CD14-positive monocyte (primary cell): ENCODE data around the gene MRRF. TPM values are rescaled to one million over a fixed set of nuclear protein-coding genes. Genes with fewer than 3 reads are reported as not detected.

ENCODE experiments used
- DNase-seq, 3 donors: peaks; one replicate each; pipeline ENCODE4 v3.0.0-alpha.2; 2011 to 2022
- H2AFZ ChIP-seq: 2 replicates; pipeline ENCODE4 v1.6.0; 2012; ENCODE audit warnings: mild to moderate bottlenecking, low read depth, low read length, inconsistent platforms; ENCODE audit not compliant: insufficient read depth, poor library complexity, severe bottlenecking
- H3K27ac ChIP-seq, 2 donors: 1 replicate in 1 of 2; 2 replicates in 1 of 2; pipeline ENCODE4 v1.5.1; 2012 to 2013; ENCODE audit warnings: low read length in 2 of 2, control low read depth in 1 of 2, inconsistent platforms in 1 of 2, low read depth in 1 of 2, mild to moderate bottlenecking in 1 of 2
- H3K27me3 ChIP-seq, 2 donors: one replicate each; pipeline versions ENCODE4 v1.6.0 to v1.6.1; 2011 to 2013; ENCODE audit warnings: low read length in 2 of 2; ENCODE audit not compliant: control insufficient read depth in 2 of 2, insufficient read depth in 2 of 2
- H3K36me3 ChIP-seq, 2 donors: replicated peaks in 1 of 2; 1 replicate in 1 of 2; 2 replicates in 1 of 2; pipeline versions ENCODE4 v1.5.1 to v1.6.1; 2012 to 2013; ENCODE audit warnings: low read length in 2 of 2, control low read depth in 1 of 2, inconsistent platforms in 1 of 2, mild to moderate bottlenecking in 1 of 2; ENCODE audit not compliant: insufficient read depth in 2 of 2, control insufficient read depth in 1 of 2
- H3K4me1 ChIP-seq, 2 donors: 1 replicate in 1 of 2; 2 replicates in 1 of 2; pipeline versions ENCODE4 v1.5.1 to v1.6.1; 2012 to 2013; ENCODE audit warnings: low read length in 2 of 2, control low read depth in 1 of 2, inconsistent platforms in 1 of 2, mild to moderate bottlenecking in 1 of 2, moderate library complexity in 1 of 2; ENCODE audit not compliant: insufficient read depth in 2 of 2, control insufficient read depth in 1 of 2
- H3K4me2 ChIP-seq: replicated peaks from 2 replicates; pipeline ENCODE3; 2012; ENCODE audit warnings: low read length, moderate library complexity, mild to moderate bottlenecking; ENCODE audit not compliant: poor library complexity, severe bottlenecking; ENCODE audit errors: extremely low read depth
- H3K4me3 ChIP-seq, 3 experiments: fragments of 200-600 bp in 1 of 3; sonication (generic) in 1 of 3; replicated peaks in 1 of 3; 1 replicate in 2 of 3; 2 replicates in 1 of 3; pipeline ENCODE4 v1.5.1; 2011 to 2013; ENCODE audit warnings: low read length in 3 of 3, mild to moderate bottlenecking in 3 of 3, control low read depth in 2 of 3, low read depth in 2 of 3, inconsistent platforms in 1 of 3, moderate library complexity in 1 of 3
- H3K79me2 ChIP-seq: 2 replicates; pipeline ENCODE4 v1.6.0; 2012; ENCODE audit warnings: mild to moderate bottlenecking, control low read depth, inconsistent platforms, low read length, moderate library complexity; ENCODE audit not compliant: insufficient read depth
- H3K9ac ChIP-seq: 2 replicates; pipeline ENCODE4 v1.6.0; 2017; ENCODE audit warnings: low read length, mild to moderate bottlenecking; ENCODE audit not compliant: insufficient read depth, poor library complexity, severe bottlenecking
- H3K9me3 ChIP-seq, 2 donors: replicated peaks in 1 of 2; 1 replicate in 1 of 2; 2 replicates in 1 of 2; pipeline versions ENCODE4 v1.5.1 to v1.6.1; 2012 to 2013; ENCODE audit warnings: low read length in 2 of 2, control low read depth in 1 of 2; ENCODE audit not compliant: control insufficient read depth in 1 of 2, insufficient read depth in 1 of 2
- H4K20me1 ChIP-seq: 2 replicates; pipeline ENCODE4 v1.6.0; 2012; ENCODE audit warnings: mild to moderate bottlenecking, low read length, control low read depth, moderate library complexity; ENCODE audit not compliant: insufficient read depth
- H3K27ac Mint-ChIP-seq, 7 donors: one replicate each; pipeline ENCODE4 v1.8.0; 2020; ENCODE audit warnings: mild to moderate bottlenecking in 7 of 7, mixed read lengths in 7 of 7, moderate library complexity in 6 of 7, inconsistent platforms in 2 of 7
- H3K27me3 Mint-ChIP-seq, 3 donors: one replicate each; pipeline ENCODE4 v1.8.0; 2021 to 2022; ENCODE audit warnings: low read depth in 3 of 3, mild to moderate bottlenecking in 3 of 3, mixed read lengths in 3 of 3, moderate library complexity in 3 of 3, inconsistent platforms in 1 of 3
- H3K36me3 Mint-ChIP-seq, 2 donors: one replicate each; pipeline ENCODE4 v1.8.0; 2020; ENCODE audit warnings: mixed read lengths in 2 of 2, inconsistent platforms in 1 of 2, mild to moderate bottlenecking in 1 of 2
- H3K4me1 Mint-ChIP-seq: one replicate; pipeline ENCODE4 v1.8.0; 2020; ENCODE audit warnings: mild to moderate bottlenecking, mixed read lengths
- H3K4me3 Mint-ChIP-seq, 2 donors: one replicate each; pipeline ENCODE4 v1.8.0; 2020; ENCODE audit warnings: mild to moderate bottlenecking in 2 of 2, mixed read lengths in 2 of 2, moderate library complexity in 1 of 2
- H3K9me3 Mint-ChIP-seq, 7 donors: one replicate each; pipeline ENCODE4 v1.8.0; 2020 to 2022; ENCODE audit warnings: mixed read lengths in 7 of 7, mild to moderate bottlenecking in 6 of 7, moderate library complexity in 6 of 7, inconsistent platforms in 2 of 7
- CTCF ChIP-seq: fragments of 200-600 bp; IDR thresholded peaks from one replicate; pipeline ENCODE4 v1.8.0; 2022; ENCODE audit warnings: antibody characterized with exemption, mild to moderate bottlenecking
- WGBS: methylation state at CpG from one replicate; pipeline ENCODE4 v1.1.5; 2013; ENCODE audit warnings: missing lambda C conversion rate; ENCODE audit not compliant: insufficient coverage; 5-methylcytosine and 5-hydroxymethylcytosine counted together
- intact Hi-C, 2 donors: fragments of 100-400 bp; cut with micrococcal nuclease; formaldehyde crosslinking; loops; one replicate each; pipeline versions ENCODE4 v1.15.0 to v1.15.1; 2023
- polyA plus RNA-seq, 3 donors: library from polyadenylated mRNA; depleted of rRNA in 1 of 3; unstranded in 2 of 3; stranded (reverse) in 1 of 3; fragments of 300-500 nt in 2 of 3; fragments of >200 nt in 1 of 3; fragmentation: Illumina TruSeq in 2 of 3; gene quantifications; 1 replicate in 2 of 3; 2 replicates in 1 of 3; pipeline ENCODE4 v1.2.3, GENCODE V29; 2012 to 2021

Gene MRRF
- polyA plus RNA-seq, 3 donors, result 16.0 to 34.4 (median 16.2) TPM

DNA sequence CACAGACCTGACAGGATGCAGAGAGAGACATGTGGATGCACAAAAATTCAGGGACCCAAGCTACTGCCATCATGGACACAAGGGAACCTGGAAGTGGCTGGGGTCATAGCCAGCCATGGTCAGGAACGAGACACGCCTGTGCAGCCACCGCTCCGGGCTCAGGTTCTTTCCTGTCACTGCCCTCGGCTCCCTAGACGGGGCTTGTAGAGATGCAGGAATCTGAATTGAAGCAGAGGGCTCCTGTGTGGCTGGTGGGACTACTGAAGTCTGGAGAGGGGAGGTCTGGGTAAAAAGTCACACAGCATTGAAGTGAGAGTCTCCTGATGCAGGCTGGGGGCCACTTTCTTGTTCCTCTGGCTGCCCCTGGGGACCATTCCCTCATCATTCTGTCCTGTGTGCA is 73.9 kb downstream of the MRRF start:
- Mint-ChIP-seq H3K4me1 (no peaks in the 10 kb centered on the region), H3K27me3 (peaks cover 0 to 9% (median 0%) of the 10 kb centered on the region in 3 donors), H3K27ac (peak overlapping the region in 1 of 7 donors; percentile 4), H3K4me3 (no peak overlapping the region), H3K36me3 (no peaks in the 10 kb centered on the region), H3K9me3 (no peaks in the 10 kb centered on the region)
- no peaks in the 10 kb centered on the region for H3K79me2 ChIP-seq
- no peak overlapping the region for H3K4me3 ChIP-seq
- DNase-seq, result no peak
- no peak overlapping the region for H3K27ac ChIP-seq
- H3K4me1 ChIP-seq, result no peaks in the 10 kb centered on the region
- WGBS, result 97% methylated on average over 4 of the region's 6 CpGs
- no peaks in the 10 kb centered on the region for H3K27me3 ChIP-seq
- H4K20me1 ChIP-seq, result no peaks in the 10 kb centered on the region
- intact Hi-C loops, result no loop called here
- no peak overlapping the region for H3K4me2 ChIP-seq
- no peak for TF ChIP-seq CTCF
- H3K36me3 ChIP-seq, result no peaks in the 10 kb centered on the region
- H3K9ac ChIP-seq, result no peak overlapping the region
- H3K9me3 ChIP-seq, result no peaks in the 10 kb centered on the region
- H2AFZ ChIP-seq, result no peak overlapping the region

DNA sequence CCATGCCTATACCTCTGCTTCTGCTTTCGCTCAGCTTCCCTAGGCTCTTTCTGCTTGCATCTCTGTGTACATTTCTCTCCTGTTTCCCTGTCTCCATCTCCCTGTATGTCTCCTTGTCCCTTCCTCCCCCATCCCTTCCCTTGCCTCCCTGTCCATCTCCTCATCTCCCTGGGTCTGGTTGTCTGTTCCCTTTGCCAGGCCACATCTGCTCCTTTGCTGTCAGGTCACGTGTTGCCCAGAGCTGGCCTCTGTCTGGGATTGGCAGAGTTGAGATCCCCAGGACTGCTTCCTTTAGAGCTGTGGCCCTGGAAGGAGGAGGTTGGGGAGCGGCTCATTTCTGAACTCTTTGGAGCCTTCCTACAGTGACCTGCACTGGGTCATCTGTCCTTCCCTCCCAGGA is 74.3 kb downstream of the MRRF start:
- Histone ChIP-seq H3K4me2 (no peak overlapping the region), H3K4me1 (no peaks in the 10 kb centered on the region), H3K9me3 (no peaks in the 10 kb centered on the region), H3K27ac (no peak overlapping the region), H3K36me3 (no peaks in the 10 kb centered on the region), H3K27me3 (no peaks in the 10 kb centered on the region), H2AFZ (no peak overlapping the region), H4K20me1 (no peaks in the 10 kb centered on the region), H3K4me3 (no peak overlapping the region), H3K9ac (no peak overlapping the region), H3K79me2 (no peaks in the 10 kb centered on the region)
- no peak for DNase-seq
- peaks cover 0 to 9% (median under 1%) of the 10 kb centered on the region in 3 donors for H3K27me3 Mint-ChIP-seq
- WGBS, result 92% methylated on average over 1 of the region's 3 CpGs
- no peak overlapping the region for H3K4me3 Mint-ChIP-seq
- intact Hi-C loops, result no loop called here
- H3K4me1 Mint-ChIP-seq, result no peaks in the 10 kb centered on the region
- no peaks in the 10 kb centered on the region for H3K9me3 Mint-ChIP-seq
- no peak overlapping the region for H3K27ac Mint-ChIP-seq
- TF ChIP-seq CTCF, result no peak
- H3K36me3 Mint-ChIP-seq, result no peaks in the 10 kb centered on the region
